Stimulated activated CD8-positive, alpha-beta memory T cell treated with anti-CD3 and anti-CD28 coated beads, Interleukin-12 subunit alpha, Interleukin-12 subunit beta, amount 100 ng/mL, for 24 hours (primary cell): ENCODE measurements around the gene MIA2.
"Not testable (repeated sequence)": the region's sequence is repeated elsewhere in the genome, so short reads cannot be mapped to it uniquely, and the experiment has no call there.

ENCODE experiments used
- DNase-seq: peaks from one replicate; pipeline ENCODE4 v3.0.0-alpha.2; 2020; ENCODE audit errors: extremely low read depth

Gene MIA2

GRCh38 chr14:39324097-39324496 lies 90.4 kb downstream of the MIA2 start:
- no peak for DNase-seq

- no peak for DNase-seq
Observed at GRCh38 chr14:39339003-39339402, 105.3 kb downstream of the MIA2 start.

GRCh38 chr14:39341126-39341525 lies 107.4 kb downstream of the MIA2 start:
- not testable (repeated sequence) for DNase-seq

- no peak for DNase-seq
Observed at GRCh38 chr14:39342768-39343167, 109.1 kb downstream of the MIA2 start.

GRCh38 chr14:39343614-39344013 lies 109.9 kb downstream of the MIA2 start:
- DNase-seq: no peak

GRCh38 chr14:39350866-39351265 lies 117.2 kb downstream of the MIA2 start:
- DNase-seq: no peak

- no peak for DNase-seq
Observed at GRCh38 chr14:39351708-39352107, 118.0 kb downstream of the MIA2 start.

GRCh38 chr14:39359069-39359468 lies 125.4 kb downstream of the MIA2 start:
- not testable (repeated sequence) for DNase-seq

GRCh38 chr14:39360316-39360715 lies 126.6 kb downstream of the MIA2 start:
- DNase-seq: no peak

GRCh38 chr14:39361556-39361955 lies 127.8 kb downstream of the MIA2 start:
- DNase-seq: not testable (repeated sequence)

- no peak for DNase-seq
Observed at GRCh38 chr14:39364509-39364908, 130.8 kb downstream of the MIA2 start.

- no peak for DNase-seq
Observed at GRCh38 chr14:39365354-39365753, 131.6 kb downstream of the MIA2 start.

- DNase-seq: no peak
Observed at GRCh38 chr14:39366460-39367386, 133.0 kb downstream of the MIA2 start.

- DNase-seq: no peak
Observed at GRCh38 chr14:39367387-39367751, 133.7 kb downstream of the MIA2 start.

GRCh38 chr14:39368261-39368959 lies 134.7 kb downstream of the MIA2 start:
- DNase-seq: no peak

GRCh38 chr14:39369029-39369428 lies 135.3 kb downstream of the MIA2 start:
- no peak for DNase-seq

- DNase-seq: no peak
Observed at GRCh38 chr14:39370415-39370814, 136.7 kb downstream of the MIA2 start.

GRCh38 chr14:39372656-39373055 lies 138.9 kb downstream of the MIA2 start:
- DNase-seq: no peak

GRCh38 chr14:39374851-39375250 lies 141.1 kb downstream of the MIA2 start:
- no peak for DNase-seq

GRCh38 chr14:39376667-39377403 lies 143.1 kb downstream of the MIA2 start:
- DNase-seq: no peak

- no peak for DNase-seq
Observed at GRCh38 chr14:39381366-39381765, 147.7 kb downstream of the MIA2 start.

- no peak for DNase-seq
Observed at GRCh38 chr14:39382463-39382862, 148.7 kb downstream of the MIA2 start.
